ENCODE data around the gene BRAT1. TPM values are rescaled to one million over a fixed set of nuclear protein-coding genes. Genes with fewer than 3 reads are reported as not detected.
A peak's percentile ranks its signal among the peaks of the same experiment; 100 is the strongest.

The BRAT1 gene
- total RNA-seq, 1 donor from 2014 or later, result 43.7 TPM

GRCh38 chr7:2527505-2528467, 27.5 kb downstream of the BRAT1 start:
- H3K9me3 Mint-ChIP-seq (ENCODE audit: low read depth), result no peaks in the 10 kb centered on the region
- no peaks in the 10 kb centered on the region for H3K36me3 Mint-ChIP-seq (ENCODE audit: insufficient read depth)
- DNase-seq (ENCODE audit: low spot score, unreplicated experiment), result no peak
- no peak for TF ChIP-seq CTCF (IDR thresholded peaks at IDR 0.05; ENCODE audit: unreplicated experiment)
- no peak overlapping the region for H3K4me3 Mint-ChIP-seq (ENCODE audit: low read depth)
- peaks cover 2% of the 10 kb centered on the region for H3K27me3 Mint-ChIP-seq
- H3K27ac Mint-ChIP-seq, result no peak overlapping the region
- H3K4me1 Mint-ChIP-seq (ENCODE audit: low read depth), result peaks cover 11% of the 10 kb centered on the region

GRCh38 chr7:2526659-2527504, 28.4 kb downstream of the BRAT1 start:
- DNase-seq (ENCODE audit: low spot score, unreplicated experiment), result no peak
- no peak overlapping the region for H3K27ac Mint-ChIP-seq
- H3K27me3 Mint-ChIP-seq, result peaks cover 6% of the 10 kb centered on the region
- no peak for TF ChIP-seq CTCF (IDR thresholded peaks at IDR 0.05; ENCODE audit: unreplicated experiment)
- no peak overlapping the region for H3K4me3 Mint-ChIP-seq (ENCODE audit: low read depth)
- no peaks in the 10 kb centered on the region for H3K36me3 Mint-ChIP-seq (ENCODE audit: insufficient read depth)
- H3K9me3 Mint-ChIP-seq (ENCODE audit: low read depth), result no peaks in the 10 kb centered on the region
- H3K4me1 Mint-ChIP-seq (ENCODE audit: low read depth), result peaks cover 12% of the 10 kb centered on the region

GRCh38 chr7:2525658-2526630, 29.4 kb downstream of the BRAT1 start:
- H3K27ac Mint-ChIP-seq, result peak overlapping the region; percentile 81
- H3K4me1 Mint-ChIP-seq (ENCODE audit: low read depth), result peaks cover 16% of the 10 kb centered on the region

GRCh38 chr7:2524808-2525657, 30.3 kb downstream of the BRAT1 start:
- Mint-ChIP-seq H3K4me3 (ENCODE audit: low read depth) (no peak overlapping the region), H3K36me3 (ENCODE audit: insufficient read depth) (no peaks in the 10 kb centered on the region), H3K27me3 (peaks cover 19% of the 10 kb centered on the region), H3K27ac (no peak overlapping the region), H3K4me1 (ENCODE audit: low read depth) (peaks cover 22% of the 10 kb centered on the region), H3K9me3 (ENCODE audit: low read depth) (no peaks in the 10 kb centered on the region)
- TF ChIP-seq CTCF (IDR thresholded peaks at IDR 0.05; ENCODE audit: unreplicated experiment), result no peak
- no peak for DNase-seq (ENCODE audit: low spot score, unreplicated experiment)

More at GRCh38 chr7:2525658-2526630, 29.4 kb downstream of the BRAT1 start:
- no peak overlapping the region for H3K4me3 Mint-ChIP-seq (ENCODE audit: low read depth)
- no peaks in the 10 kb centered on the region for H3K36me3 Mint-ChIP-seq (ENCODE audit: insufficient read depth)
- no peak for DNase-seq (ENCODE audit: low spot score, unreplicated experiment)
- no peaks in the 10 kb centered on the region for H3K9me3 Mint-ChIP-seq (ENCODE audit: low read depth)
- peaks cover 10% of the 10 kb centered on the region for H3K27me3 Mint-ChIP-seq
- TF ChIP-seq CTCF (IDR thresholded peaks at IDR 0.05; ENCODE audit: unreplicated experiment), result no peak
